Activated naive CD4-positive, alpha-beta T cell treated with Interleukin-2 at 50 U/mL for 16 hours (primary cell): Measurements from ENCODE around the gene PACS2.

Source experiments
- DNase-seq: peaks from one replicate; pipeline ENCODE4 v3.0.0-alpha.2; 2020

PACS2 gene

DNA sequence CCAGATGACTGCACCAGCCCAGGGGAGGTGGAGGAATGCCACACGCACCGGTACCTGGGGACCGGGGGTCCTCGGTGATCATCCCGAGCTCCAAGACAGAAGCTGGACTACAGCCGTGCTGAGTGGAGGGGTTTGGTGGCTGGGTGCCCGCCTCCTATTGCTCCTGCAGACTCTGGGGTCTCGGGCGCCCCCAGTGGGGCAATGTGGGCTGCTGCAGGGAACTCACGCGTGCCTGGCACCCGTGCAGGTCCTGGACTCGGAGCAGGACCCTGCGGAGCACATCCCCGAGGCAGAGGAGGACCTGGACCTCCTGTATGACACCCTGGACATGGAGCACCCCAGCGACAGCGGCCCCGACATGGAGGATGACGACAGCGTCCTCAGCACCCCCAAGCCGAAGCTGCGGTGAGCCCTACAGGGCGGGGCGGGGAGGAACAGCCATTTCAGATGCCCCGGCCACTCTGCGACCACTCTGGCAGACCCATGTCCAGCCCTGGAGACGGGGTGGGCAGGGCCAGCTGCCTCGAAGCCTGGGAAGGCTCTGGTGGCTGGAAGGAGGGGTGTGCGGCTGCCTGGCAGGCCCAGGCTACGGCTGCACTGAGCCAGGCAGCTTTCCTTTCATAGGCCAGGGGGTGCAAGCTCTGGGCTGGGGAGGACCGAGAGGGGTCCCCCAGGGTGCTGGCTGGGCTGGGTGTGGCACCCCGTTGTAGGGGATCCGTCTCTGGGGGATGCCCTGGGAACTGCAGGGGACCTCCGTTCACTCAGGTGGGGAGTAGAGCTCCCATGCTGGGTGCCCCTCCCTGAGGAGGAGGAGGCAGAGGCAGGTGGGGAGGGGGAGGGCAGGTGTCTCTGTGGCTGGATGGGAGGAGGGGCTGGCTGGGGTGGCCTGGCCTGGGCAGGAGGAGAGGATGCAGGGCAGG is 62.2 kb downstream of the PACS2 start:
- no peak for DNase-seq

DNA sequence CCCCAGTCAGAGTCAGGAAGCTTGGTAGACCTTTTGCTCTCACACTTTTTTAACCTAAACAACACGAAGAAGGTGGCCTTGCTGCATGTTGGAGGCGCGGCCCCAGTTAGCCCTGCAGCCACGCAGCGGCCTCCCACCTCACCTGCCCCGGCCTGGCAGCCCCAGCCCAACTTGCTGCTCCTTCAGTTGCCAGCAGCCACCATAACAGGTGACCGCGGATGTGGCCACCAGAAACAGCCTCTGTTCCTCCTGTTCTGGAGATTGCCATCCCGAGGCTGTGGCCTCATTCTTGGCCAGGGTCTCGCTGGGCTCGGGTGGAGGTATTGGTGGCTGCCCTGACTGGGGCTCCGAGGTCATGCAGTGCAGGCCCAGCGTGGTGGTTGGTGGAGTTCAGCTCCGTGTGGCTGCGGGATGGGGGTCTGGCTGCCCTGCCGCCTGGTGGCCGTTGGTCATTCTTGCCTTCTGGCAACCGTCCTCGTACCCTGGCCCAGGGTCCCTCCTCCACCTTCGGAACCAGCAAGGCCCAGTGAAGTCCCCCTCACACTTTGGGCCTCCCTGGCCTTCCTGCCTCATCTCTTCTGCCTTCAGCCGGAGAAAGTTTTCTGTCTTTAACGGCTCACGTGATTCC is 63.1 kb downstream of the PACS2 start:
- no peak for DNase-seq

DNA sequence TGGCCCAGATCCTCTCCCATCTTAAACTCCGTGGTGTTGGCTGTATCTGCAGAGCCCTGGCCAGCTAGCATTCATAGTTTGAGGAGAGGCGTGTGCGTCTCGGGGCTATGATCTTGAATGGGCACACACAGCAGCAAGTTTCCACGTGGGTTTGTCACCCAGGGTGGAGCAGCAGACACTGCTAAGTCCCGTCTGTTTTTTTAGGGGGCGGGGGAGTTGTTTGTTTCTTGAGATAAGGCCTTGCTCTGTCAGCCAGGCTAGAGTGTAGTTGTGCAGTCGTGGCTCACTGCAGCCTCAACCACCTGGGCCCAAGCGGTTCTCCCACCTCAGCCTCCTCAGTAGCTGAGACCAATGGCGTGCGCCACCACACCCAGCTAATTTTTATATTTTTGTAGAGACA is 63.7 kb downstream of the PACS2 start:
- DNase-seq, result no peak

DNA sequence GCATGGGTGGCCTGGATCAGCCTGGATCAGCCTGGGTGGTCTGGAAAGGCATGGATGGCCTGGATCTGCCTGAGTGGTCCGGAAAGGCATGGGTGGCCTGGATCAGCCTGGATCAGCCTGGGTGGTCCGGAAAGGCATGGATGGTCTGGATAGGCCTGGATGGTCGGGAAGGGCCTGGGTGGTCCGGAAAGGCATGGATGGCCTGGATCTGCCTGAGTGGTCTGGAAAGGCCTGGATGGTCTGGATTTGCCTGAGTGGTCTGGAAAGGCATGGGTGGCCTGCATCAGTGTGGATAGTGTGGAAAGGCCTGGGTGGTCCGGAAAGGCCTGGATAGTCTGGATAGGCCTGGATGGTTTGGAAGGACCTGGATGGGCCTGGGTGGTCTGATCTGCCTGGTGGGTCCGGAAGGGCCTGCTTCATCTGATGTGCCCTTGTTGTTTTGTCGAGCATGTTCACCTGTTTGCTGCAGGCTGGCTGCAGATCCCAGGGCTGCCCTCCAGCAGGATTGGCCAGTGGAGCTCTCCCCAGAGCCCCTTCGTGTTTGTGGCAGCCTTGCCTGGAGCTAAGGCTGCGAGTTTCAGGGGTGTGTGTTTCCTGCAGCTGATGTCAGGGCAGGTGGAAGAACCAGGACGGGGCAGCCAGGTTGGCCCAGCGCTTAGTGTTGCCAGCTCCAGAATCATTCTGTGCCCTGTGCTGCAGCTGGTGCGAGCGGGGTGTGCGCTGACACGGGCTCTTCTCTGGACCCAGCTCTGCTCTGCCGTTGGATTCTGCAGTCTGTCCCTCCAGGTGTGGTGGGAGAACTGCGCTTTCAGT is 64.5 kb downstream of the PACS2 start:
- DNase-seq, result no peak

DNA sequence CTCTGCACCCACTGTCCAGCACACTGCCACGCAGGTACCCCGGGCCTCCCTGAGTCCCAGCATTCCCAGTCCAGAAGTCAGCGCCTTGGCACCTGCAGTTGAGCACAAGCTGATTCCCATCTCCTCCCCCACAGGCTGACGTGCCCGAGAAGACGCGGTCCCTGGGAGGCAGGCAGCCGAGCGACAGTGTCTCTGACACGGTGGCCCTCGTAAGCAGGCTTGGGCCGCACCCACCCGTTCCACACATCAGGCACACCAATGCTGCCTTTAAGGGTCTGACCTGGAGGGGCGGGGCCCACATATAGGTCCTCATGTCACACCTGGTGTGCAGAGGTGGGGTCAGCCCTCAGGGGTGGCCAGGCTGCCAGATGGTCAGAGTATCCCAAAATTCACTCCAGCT is 65.4 kb downstream of the PACS2 start:
- DNase-seq, result no peak

DNA sequence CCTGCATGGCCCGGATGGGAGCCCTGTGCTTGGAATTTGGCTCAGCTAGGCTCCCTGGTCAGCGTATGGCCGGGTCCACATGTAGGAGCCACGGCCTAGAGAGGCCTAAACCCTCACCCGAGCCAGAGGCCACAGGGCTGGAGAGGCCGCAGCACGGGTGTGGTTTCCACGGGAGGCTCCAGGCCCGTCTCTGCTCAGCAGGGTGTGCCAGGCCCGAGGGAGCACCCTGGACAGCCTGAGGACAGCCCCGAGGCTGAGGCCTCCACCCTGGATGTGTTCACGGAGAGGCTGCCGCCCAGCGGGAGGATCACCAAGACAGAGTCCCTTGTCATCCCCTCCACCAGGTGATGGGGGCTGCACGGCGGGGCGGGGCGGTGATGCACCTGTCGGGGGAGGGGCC is 66.2 kb downstream of the PACS2 start:
- DNase-seq, result no peak

DNA sequence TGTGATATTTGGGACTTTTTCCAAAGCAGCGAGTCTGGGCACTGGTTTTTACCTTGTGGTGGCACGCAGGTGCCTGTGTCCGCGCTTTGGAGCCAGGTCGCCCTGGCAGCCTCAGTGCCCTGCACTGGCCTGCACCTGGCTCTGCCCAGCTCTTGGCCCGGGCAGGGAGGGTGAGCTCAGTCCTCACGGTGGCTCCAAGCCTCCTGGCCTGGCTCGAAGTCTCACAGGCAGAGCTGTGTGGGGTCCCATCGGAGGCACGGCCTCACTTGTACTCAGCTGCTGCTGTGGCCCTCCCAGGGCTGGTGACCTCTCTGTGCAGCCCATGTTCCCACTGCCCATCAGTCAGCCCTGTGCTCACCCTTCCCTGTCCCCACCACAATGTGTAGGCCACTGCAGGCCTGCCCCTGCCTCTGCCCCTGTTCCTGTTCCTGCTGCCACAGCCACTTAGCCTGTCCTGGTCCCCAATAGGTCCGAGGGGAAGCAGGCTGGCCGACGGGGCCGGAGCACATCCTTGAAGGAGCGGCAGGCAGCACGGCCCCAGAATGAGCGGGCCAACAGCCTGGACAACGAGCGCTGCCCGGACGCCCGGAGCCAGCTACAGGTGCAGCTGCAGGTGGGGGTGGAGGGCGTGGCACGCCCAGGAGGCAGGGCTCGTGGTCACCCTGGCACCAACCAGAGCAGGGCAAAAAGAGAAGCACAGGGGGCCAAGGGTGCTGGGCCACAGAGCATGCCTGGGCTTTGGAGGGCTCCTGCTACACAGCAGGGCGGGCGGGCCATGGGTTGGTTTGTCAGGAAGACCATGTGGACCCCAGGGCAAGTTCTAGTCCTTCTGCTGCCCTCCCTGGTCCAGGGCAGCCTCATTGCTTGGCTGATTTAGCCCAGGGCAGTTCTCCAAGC is 67.1 kb downstream of the PACS2 start:
- DNase-seq, result no peak

DNA sequence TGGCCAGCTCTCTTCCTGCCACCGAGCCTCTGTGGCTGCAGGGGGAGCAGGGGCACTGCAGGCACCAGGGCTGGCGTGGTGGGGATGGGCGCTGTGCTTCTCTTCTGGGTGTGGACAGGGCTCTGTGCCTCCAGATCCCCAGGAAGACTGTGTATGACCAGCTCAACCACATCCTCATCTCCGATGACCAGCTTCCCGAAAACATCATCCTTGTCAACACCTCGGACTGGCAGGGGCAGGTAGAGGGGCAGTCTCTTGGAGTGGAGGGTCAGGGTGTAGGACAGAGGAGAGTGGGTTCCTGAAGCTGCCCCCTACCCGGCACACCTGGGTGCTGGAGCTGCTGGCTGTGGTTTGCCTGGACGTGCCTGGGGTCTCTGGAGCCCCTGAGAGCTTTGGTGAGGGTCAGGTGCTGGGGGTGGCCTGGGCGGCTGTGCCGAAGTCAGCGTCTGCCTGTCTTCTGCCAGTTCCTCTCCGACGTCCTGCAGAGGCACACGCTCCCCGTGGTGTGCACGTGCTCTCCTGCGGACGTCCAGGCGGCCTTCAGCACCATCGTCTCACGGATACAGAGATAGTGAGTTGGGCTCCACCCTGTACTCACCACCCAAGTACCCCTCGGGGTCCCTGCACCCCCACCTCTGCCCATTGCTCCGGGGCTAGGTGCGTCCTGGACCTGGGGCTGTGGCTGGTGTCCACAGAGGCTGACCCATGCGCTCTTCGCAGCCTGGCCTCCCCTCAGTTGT is 68.0 kb downstream of the PACS2 start:
- no peak for DNase-seq

DNA sequence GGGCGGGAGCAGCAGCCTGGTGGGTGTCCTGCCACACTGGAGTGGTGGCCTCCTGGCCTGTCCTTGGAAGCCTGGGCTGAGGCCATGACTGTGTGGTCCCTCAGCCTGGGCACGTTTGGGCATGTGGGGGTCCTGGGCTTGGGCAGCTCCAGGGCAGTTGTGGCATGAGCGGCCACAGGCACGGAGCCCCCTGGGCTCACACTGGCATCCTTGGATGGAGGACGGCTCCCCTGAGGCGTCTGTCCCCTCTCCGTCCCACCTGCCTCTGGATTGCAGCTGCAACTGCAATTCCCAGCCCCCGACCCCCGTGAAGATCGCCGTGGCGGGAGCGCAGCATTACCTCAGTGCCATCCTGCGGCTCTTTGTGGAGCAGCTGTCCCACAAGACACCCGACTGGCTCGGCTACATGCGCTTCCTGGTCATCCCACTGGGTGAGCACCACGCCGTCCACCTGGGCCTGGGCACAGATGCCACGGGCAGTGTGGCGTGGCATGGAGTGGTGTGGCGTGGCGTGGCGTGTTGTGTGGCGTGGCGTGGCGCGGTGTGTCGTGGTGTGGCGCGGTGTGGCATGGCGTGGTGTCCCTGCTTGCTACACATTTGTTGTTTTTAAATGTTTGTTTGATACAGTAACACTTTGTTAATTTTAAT is 68.7 kb downstream of the PACS2 start:
- DNase-seq, result no peak

DNA sequence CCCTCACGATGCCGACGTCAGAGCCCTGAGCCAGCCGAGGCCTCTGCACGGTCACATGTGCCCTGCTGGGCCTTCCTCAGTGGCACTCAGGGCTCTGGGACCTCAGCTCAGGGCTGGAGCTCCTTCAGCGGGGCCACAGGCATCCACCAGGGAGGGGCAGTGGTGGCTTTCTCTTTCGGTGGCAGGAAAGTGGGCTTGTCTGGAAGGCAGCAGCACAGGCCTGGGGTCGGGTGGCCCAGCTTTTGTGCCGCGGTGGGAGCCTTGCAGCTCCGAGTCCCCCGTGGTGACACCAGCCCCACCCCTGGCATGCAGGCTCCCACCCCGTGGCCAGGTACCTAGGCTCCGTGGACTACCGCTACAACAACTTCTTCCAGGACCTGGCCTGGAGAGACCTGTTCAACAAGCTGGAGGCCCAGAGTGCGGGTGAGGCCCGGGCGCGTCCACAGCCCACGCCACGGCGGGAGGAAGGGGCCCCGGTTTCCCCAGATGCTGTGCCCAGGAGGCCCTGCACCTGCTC is 69.6 kb downstream of the PACS2 start:
- no peak for DNase-seq

DNA sequence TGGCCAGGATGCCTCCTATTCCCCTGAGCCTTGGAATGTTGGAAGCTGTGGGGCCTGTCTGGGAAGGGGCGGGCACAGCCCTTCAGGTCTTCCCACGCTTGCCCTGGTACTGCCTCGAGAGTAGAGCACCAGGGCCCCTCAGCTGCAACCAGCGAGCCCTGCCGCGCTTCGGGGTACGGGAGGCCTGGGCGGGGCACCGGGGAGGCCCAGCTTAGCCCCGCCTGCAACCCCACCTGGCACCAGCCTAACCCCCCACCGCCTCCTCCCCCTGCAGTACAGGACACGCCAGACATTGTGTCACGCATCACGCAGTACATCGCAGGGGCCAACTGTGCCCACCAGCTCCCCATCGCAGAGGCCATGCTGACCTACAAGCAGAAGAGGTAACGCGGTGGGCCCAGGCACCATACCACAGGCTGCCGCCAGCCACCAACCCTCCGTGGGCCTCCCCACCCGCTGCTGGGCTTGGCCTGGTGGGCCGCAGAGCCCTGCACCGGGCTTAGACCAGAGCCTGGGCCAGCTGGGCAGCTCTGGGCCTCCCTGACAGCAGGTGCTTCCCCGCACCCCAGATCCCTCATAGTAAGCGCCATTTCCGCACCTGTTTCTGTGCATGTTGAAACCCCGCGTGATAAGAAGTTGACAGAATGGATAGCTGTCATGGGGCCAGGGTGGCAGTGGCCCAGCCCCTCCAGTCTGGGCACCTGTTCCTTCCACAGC is 70.2 kb downstream of the PACS2 start:
- no peak for DNase-seq

DNA sequence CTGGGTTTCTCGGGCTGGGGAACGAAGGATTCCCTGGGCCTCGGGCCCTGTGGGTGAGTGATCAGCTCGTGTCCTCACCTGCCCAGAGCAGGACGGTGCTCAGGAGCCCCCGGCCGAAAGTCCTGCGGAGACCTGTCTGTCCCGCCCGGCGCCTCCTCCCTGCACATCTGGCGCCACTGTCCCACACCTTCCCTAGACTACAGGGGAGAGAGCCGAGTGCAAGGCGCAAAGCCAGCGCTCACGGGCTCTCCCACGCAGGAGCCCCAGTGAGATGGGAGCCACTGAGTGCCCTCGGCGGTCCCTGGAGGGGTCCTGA is 70.7 kb downstream of the PACS2 start:
- no peak for DNase-seq

DNA sequence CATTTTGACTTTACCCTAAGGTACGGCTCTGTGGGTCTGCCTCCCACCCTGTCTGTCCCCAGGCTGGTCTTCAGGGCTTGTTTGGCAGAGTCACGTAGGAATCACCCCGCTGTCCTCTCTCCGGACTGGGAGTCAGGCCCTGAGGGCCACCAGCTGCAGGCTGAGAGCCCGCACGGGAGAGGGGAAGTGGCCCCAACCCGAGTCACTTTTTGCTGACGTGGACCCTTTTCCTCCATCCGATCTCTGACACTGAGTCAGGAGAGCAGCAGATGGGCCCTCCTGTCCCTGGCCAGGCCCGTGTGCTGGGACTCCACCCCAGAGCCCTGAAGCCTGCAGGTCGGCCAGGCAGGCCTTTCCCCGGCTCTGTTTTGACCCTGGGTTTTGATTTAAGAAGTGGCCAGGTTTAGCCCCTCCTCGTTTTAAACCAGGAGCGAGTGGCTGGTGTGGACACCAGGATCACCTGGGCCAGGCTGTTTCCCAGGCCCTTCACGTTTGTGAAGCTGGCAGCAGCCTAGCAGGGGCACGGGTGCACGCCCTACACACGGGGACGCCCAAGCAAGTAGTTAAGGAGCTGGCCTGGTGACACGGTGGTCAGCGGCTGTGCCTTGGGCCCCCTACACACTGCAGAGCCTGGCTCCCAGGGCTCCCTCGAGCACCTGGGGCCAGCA is 71.3 kb downstream of the PACS2 start:
- no peak for DNase-seq

DNA sequence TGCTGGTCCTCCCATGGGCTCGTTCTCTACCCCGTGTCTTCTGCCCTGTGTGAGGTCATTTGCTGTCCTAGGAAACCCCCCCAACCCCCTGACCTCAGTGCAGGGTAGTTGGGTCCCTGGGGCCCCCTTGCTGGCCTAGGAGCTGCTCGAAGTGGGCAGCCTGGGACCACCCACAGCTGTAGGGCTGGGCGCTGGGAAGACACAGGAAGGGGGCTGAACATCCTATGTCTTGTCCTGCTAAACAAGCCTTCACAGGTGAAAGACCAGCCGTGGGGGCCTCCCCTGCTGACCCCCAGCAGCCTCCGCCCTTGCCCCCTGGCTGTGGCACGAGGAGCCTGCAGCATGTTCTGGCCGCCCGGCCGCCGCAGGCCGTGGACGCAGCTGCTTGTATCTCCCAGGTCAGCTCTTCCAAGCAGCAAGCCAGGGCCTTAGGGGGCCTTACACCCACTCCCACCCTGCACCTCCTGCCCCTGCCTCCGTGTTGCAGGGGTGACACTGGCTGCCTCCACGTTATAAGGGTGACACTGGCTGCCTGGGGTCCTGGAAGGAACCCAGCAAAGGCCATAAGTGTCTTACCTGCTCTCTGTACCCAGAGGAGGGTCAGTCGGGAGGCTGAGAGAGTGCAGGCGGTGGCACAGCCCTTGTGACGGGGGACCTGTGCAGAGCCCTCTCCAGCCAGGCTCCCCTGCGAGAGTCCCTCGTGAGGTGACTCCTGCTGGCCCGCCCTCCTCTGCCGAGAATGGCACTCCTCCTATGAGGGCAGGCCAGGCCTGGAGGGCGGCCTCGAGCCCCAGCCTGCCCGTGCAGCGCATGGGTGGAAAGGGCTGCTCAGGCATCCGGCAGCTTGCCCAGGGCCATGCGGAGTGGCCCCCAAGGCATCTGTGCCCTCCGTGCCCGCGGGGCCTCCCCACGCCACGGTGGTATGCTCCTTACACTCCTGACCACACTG is 72.3 kb downstream of the PACS2 start:
- DNase-seq, result no peak

DNA sequence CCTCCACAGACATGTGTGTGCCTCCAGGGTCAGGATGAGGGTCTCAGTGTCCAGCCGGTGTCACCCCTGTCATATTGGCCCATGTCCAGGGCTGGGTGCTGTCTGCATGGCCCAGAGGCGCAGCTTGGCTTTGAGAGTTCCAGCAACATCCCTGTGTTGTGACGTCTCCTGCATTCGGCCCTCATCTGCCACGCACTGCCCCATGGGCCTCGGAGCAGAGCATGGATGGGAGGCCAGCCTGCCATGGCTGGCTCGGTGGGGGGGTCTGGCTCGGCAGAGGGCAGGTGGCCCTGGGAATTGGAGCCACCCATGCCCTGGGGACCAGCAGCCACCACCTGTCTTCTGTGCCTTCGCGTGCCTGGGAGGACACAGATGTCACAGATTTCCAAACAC is 73.0 kb downstream of the PACS2 start:
- DNase-seq, result no peak

DNA sequence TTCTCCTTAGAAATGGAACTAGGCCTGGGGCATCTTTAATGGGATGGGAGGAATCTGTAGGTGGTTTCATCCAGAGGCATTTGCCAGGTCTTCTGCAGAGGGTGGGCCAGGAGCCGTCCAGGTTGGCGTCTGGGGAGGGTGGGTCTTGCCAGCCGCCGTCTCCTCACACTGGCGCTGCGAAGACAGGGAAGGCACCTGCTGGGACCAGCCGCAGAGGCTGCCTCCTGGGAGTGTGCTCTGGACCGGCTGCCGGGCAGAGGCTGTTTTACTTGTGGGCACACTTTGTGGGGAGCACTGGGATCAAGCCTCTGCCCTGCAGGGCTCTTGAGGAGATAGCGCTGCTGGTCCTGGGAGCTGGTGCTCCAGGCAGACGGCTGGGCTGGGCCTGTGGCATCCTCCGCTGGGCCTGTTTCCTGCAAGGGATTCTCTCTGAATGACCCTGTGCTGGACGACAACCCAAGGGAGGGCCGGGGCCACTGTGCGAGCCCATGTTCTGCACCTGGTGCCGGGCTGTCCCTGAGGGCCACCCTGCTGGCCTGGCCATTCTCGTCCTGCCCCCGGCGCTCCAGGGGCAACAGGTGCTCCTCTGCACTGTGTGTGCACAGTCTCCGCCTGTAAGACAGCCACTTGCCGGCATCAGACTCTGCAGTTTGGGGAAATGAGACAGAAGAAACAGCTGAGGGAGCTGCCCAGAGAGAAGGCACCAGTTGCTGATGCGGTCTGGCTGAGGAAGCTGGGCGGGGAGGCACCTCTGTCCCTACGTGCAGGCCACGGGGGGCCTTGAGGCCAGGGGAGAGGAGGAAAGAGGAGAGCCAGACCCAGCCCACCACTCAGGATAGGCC is 73.8 kb downstream of the PACS2 start:
- no peak for DNase-seq

DNA sequence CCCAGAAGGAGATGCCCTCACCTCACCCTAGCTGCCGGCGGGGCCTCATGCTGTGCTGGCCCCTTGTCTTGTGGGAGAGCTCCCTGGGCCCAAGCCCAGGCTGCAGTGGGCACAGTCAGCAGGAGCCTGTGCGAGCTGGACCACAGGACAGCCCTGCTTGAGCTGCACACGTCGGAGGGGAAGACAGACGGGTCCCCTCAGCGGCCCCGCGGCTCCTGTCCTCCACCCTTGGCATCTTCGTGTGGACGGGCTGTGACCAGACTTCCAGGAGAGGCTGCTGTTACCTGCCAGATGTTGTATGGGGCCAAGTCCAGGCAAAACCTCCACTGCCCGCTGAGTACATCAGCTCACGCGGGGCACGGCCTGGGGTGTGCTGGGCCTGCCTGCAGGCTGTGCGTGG is 74.4 kb downstream of the PACS2 start:
- DNase-seq, result no peak

DNA sequence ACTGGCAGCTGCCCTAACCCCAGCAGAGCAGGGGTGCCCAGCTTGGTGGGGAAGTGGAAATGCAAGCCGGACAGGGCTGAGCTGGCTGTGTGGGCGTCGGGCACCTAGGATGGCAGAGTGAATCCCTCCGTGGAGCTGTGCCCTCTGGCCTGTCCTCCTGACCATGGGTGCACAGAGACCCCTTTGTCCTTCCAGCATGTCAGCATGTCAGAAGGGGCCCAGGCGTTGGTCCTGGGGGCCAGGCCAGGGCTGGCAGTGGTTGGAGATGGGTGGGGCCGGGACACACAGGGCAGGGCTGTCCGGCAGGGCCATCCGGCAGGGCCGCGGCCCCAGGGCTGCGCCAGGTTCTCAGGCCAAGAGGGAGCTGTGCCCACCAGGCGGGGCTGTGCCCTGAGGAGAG is 75.0 kb downstream of the PACS2 start:
- DNase-seq, result no peak
